ENCODE measurements around the gene RRP1. TPM values are rescaled to one million over a fixed set of nuclear protein-coding genes. Genes with fewer than 3 reads are reported as not detected.
A peak's percentile ranks its signal among the peaks of the same experiment; 100 is the strongest.

RRP1 gene
- total RNA-seq, 1 experiment from 2014 or later, result 76.7 TPM

DNA sequence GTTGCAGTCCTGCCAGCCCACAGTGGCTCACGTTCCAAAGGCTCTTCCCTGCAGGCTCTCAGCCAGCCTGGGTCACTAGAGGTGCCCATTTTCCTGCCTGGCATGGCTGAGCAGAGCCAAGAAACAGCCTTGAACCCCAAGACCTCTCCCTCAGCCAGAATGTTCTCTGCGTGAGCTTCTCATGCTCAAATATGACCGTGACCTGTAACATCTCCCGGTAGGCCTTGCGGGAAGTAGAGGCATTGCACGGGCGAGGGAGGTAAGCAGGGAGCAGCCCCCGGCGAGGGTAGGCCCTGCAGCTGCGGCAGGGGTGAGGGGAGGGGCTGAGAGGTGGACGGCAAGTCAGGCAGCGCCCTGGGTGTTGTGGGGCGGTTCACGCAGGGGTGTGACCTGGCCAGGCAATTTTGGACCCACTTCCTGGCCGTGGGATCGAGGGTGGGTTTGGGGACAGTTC lies 20.0 kb downstream of the RRP1 start:
- Mint-ChIP-seq H3K27me3 (ENCODE audit: low read depth) (no peaks in the 10 kb centered on the region), H3K9me3 (no peaks in the 10 kb centered on the region), H3K4me3 (no peak overlapping the region), H3K36me3 (ENCODE audit: insufficient read depth in 1 of 3, low read depth in 3 of 3) (peaks cover 3 to 13% (median 9%) of the 10 kb centered on the region in 3 experiments; a peak in 4 of 7 replicates), H3K27ac (peak overlapping the region in 2 of 3 experiments; percentile 35 to 82; a peak in 2 of 7 replicates), H3K4me1 (peaks cover 6 to 13% of the 10 kb centered on the region in 2 experiments)
- Histone ChIP-seq H2AFZ (ENCODE audit: low read length) (no peak overlapping the region), H3K23me2 (ENCODE audit: insufficient read length, low read depth, low read length, poor library complexity, severe bottlenecking) (no peaks in the 10 kb centered on the region), H3K4me1 (ENCODE audit: insufficient read depth, low read length) (no peaks in the 10 kb centered on the region), H2BK5ac (ENCODE audit: insufficient read length, low read length) (no peak overlapping the region), H3K27me3 (ENCODE audit: insufficient read depth, low read length) (no peaks in the 10 kb centered on the region), H2BK20ac (ENCODE audit: low read depth, low read length, poor library complexity, severe bottlenecking) (no peak overlapping the region), H4K20me1 (ENCODE audit: control insufficient read depth, insufficient read depth, insufficient read length) (no peaks in the 10 kb centered on the region), H3K9ac (ENCODE audit: extremely low read depth, insufficient read length, low read length) (no peak overlapping the region), H3K79me1 (ENCODE audit: insufficient read depth, low read depth, low read length, poor library complexity, severe bottlenecking) (no peaks in the 10 kb centered on the region), H3K18ac (ENCODE audit: insufficient read length, low read depth, low read length) (no peak overlapping the region), H2BK12ac (ENCODE audit: insufficient read length, low read depth, low read length) (no peak overlapping the region), H2BK120ac (ENCODE audit: low read depth, low read length, poor library complexity, severe bottlenecking) (no peak overlapping the region), H3T11ph (ENCODE audit: low read length) (no peak overlapping the region), H3K14ac (ENCODE audit: insufficient read depth, low read length) (no peak overlapping the region), H2AK5ac (ENCODE audit: insufficient read length, low read length) (no peak overlapping the region), H3K4ac (ENCODE audit: low read depth, low read length) (no peak overlapping the region), H3K27ac (ENCODE audit: insufficient read length, low read depth, low read length) (no peak overlapping the region), H3K23ac (ENCODE audit: insufficient read length, low read depth, low read length) (no peak overlapping the region), H4K8ac (replicated peaks; ENCODE audit: insufficient read length, low read depth, low read length) (no peak overlapping the region), H4K91ac (ENCODE audit: insufficient read length, low read depth, low read length) (no peak overlapping the region), H2BK15ac (ENCODE audit: low read depth, low read length) (no peak overlapping the region), H3K79me2 (ENCODE audit: insufficient read depth, low read length) (no peaks in the 10 kb centered on the region), H3K4me2 (ENCODE audit: insufficient read depth, insufficient read length, low read length) (no peak overlapping the region), H4K5ac (ENCODE audit: insufficient read length, low read depth, low read length) (no peak overlapping the region), H3K56ac (ENCODE audit: insufficient read length, low read depth, low read length) (no peak overlapping the region), H3K9me3 (ENCODE audit: control insufficient read depth, low read depth, low read length) (no peaks in the 10 kb centered on the region)
- TF ChIP-seq CTCF (conservative IDR thresholded peaks at IDR 0.05), result no peak
- DNase-seq, result no peak
- no CpG with 5 or more reads among the region's 16 CpGs for WGBS (ENCODE audit: extremely low coverage, insufficient read length, low lambda C conversion rate)

Measured in H9 (cell line).